Progenitor cell of endocrine pancreas (in vitro differentiated cells): Measurements from ENCODE around the gene HSPB9. TPM values are rescaled to one million over a fixed set of nuclear protein-coding genes. Genes with fewer than 3 reads are reported as not detected.

Source experiments
- DNase-seq: peaks from one replicate; pipeline ENCODE4 v3.0.0; 2021; ENCODE audit warnings: low spot score; ENCODE audit not compliant: unreplicated experiment
- H3K27ac Mint-ChIP-seq: 2 replicates; pipeline ENCODE4 v1.8.0; 2021; ENCODE audit warnings: mild to moderate bottlenecking, moderate library complexity, mixed read lengths
- H3K27me3 Mint-ChIP-seq: 2 replicates; pipeline ENCODE4 v1.8.0; 2021; ENCODE audit warnings: mixed read lengths
- H3K36me3 Mint-ChIP-seq: 2 replicates; pipeline ENCODE4 v1.8.0; 2022; ENCODE audit warnings: mixed read lengths; ENCODE audit not compliant: insufficient read depth
- H3K4me1 Mint-ChIP-seq: 2 replicates; pipeline ENCODE4 v1.8.0; 2021; ENCODE audit warnings: low read depth, mixed read lengths
- H3K4me3 Mint-ChIP-seq: 2 replicates; pipeline ENCODE4 v1.8.0; 2021; ENCODE audit warnings: low read depth, mild to moderate bottlenecking, moderate library complexity, mixed read lengths
- H3K9me3 Mint-ChIP-seq: 2 replicates; pipeline ENCODE4 v1.8.0; 2021; ENCODE audit warnings: low read depth, mixed read lengths
- total RNA-seq: library from RNA; stranded (reverse); gene quantifications from 2 replicates; pipeline ENCODE4 v1.2.1, GENCODE V29; 2021
- TF ChIP-seq, protein P1 (sequence below): fragments of 200-600 bp; sonication (generic); IDR thresholded peaks from one replicate; pipeline ENCODE4 v1.5.0; 2021; ENCODE audit warnings: antibody characterized with exemption, mild to moderate bottlenecking; ENCODE audit not compliant: unreplicated experiment

The HSPB9 gene
- total RNA-seq, 1 donor from 2014 or later, result not detected

- H3K4me1 Mint-ChIP-seq, result no peaks in the 10 kb centered on the region
- H3K36me3 Mint-ChIP-seq, result no peaks in the 10 kb centered on the region
- no peak overlapping the region for H3K4me3 Mint-ChIP-seq
- TF ChIP-seq, protein P1, sequence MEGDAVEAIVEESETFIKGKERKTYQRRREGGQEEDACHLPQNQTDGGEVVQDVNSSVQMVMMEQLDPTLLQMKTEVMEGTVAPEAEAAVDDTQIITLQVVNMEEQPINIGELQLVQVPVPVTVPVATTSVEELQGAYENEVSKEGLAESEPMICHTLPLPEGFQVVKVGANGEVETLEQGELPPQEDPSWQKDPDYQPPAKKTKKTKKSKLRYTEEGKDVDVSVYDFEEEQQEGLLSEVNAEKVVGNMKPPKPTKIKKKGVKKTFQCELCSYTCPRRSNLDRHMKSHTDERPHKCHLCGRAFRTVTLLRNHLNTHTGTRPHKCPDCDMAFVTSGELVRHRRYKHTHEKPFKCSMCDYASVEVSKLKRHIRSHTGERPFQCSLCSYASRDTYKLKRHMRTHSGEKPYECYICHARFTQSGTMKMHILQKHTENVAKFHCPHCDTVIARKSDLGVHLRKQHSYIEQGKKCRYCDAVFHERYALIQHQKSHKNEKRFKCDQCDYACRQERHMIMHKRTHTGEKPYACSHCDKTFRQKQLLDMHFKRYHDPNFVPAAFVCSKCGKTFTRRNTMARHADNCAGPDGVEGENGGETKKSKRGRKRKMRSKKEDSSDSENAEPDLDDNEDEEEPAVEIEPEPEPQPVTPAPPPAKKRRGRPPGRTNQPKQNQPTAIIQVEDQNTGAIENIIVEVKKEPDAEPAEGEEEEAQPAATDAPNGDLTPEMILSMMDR, result no peak
- H3K27ac Mint-ChIP-seq, result no peak overlapping the region
- H3K9me3 Mint-ChIP-seq, result no peaks in the 10 kb centered on the region
- peaks cover 15% of the 10 kb centered on the region for H3K27me3 Mint-ChIP-seq
- no peak for DNase-seq
Measured at GRCh38 chr17:42166196-42166763, 43.7 kb downstream of the HSPB9 start.

GRCh38 chr17:42167807-42168206 is 45.2 kb downstream of the HSPB9 start:
- H3K27ac Mint-ChIP-seq, result no peak overlapping the region
- H3K36me3 Mint-ChIP-seq, result no peaks in the 10 kb centered on the region
- H3K9me3 Mint-ChIP-seq, result no peaks in the 10 kb centered on the region
- no peak overlapping the region for H3K4me3 Mint-ChIP-seq
- H3K4me1 Mint-ChIP-seq, result no peaks in the 10 kb centered on the region
- H3K27me3 Mint-ChIP-seq, result peaks cover 23% of the 10 kb centered on the region
- TF ChIP-seq, protein P1, result no peak
- DNase-seq, result no peak

DNA sequence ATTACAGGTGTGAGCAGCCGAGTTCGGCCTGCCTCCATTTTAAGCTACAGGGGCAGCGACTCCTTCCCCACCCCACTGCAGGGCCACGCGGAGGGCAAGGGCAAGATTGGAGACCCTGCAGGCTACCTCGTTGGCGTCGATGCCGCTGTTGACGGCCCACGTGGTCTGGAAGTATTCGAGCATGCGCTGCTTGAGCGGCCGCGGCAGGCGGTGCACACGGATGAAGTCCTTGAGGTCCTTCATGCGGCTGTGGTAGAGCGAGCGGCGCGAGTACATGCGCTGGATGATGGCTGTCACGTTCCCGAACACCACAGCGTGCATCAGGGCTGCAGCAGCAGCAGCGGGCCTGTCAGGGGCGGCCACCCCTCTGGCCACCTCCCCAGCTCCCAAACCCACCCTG is 46.7 kb downstream of the HSPB9 start:
- Mint-ChIP-seq H3K27ac (no peak overlapping the region), H3K9me3 (no peaks in the 10 kb centered on the region), H3K27me3 (peaks cover 23% of the 10 kb centered on the region), H3K4me3 (no peak overlapping the region), H3K4me1 (no peaks in the 10 kb centered on the region), H3K36me3 (no peaks in the 10 kb centered on the region)
- TF ChIP-seq, protein P1, result no peak
- DNase-seq, result no peak

- Mint-ChIP-seq H3K27ac (no peak overlapping the region), H3K36me3 (no peaks in the 10 kb centered on the region), H3K9me3 (no peaks in the 10 kb centered on the region), H3K4me1 (no peaks in the 10 kb centered on the region), H3K4me3 (no peak overlapping the region), H3K27me3 (peaks cover 33% of the 10 kb centered on the region)
- TF ChIP-seq, protein P1, result no peak
- DNase-seq, result no peak
Measured at GRCh38 chr17:42171831-42172230, 49.2 kb downstream of the HSPB9 start.

Other genes starting within 250 kb of the HSPB9 start
- 186 and 188 TPM in 2 replicates for gene ACLY, start 203.9 kb upstream of the HSPB9 start, total RNA-seq
- 6.3 and 7.1 TPM in 2 replicates for gene ODAD4, start 192.2 kb upstream of the HSPB9 start, total RNA-seq
- gene CNP, start 156.0 kb upstream of the HSPB9 start, total RNA-seq, result 98.7 and 102 TPM in 2 replicates
- gene DNAJC7, start 105.4 kb upstream of the HSPB9 start, total RNA-seq, result 113 and 117 TPM in 2 replicates
- gene NKIRAS2, start 102.7 kb upstream of the HSPB9 start, total RNA-seq, result 44.8 and 48.1 TPM in 2 replicates
- gene C17orf113, start 72.2 kb upstream of the HSPB9 start, total RNA-seq, result 3.2 and 3.7 TPM in 2 replicates
- gene ZNF385C, start 24.3 kb upstream of the HSPB9 start, total RNA-seq, result 2.7 TPM in 2 replicates
- gene DHX58, start 10.1 kb upstream of the HSPB9 start, total RNA-seq, result 0.42 and 0.43 TPM in 2 replicates
- 40.1 and 43.2 TPM in 2 replicates for gene KAT2A, start 1.4 kb upstream of the HSPB9 start, total RNA-seq
- gene RAB5C, start 32.2 kb downstream of the HSPB9 start, total RNA-seq, result 68.8 and 70.3 TPM in 2 replicates
- not detected in 2 replicates for gene KCNH4, start 58.3 kb downstream of the HSPB9 start, total RNA-seq
- not detected in 2 replicates for gene HCRT, start 62.6 kb downstream of the HSPB9 start, total RNA-seq
- gene GHDC, start 71.7 kb downstream of the HSPB9 start, total RNA-seq, result 6.8 and 8.1 TPM in 2 replicates
- gene STAT5B, start 153.6 kb downstream of the HSPB9 start, total RNA-seq, result 43.3 and 46.8 TPM in 2 replicates
- gene STAT5A, start 165.7 kb downstream of the HSPB9 start, total RNA-seq, result 0.74 and 1.4 TPM in 2 replicates